NOMO-1 treated with DMSO at 0.1 percent for 48 hours (cell line): Measurements from ENCODE around the gene COL3A1.

Source experiments
- DNase-seq: peaks from one replicate; lab custom pipeline; 2025; ENCODE audit not compliant: unreplicated experiment; lab: John Stamatoyannopoulos, UW

COL3A1 gene

GRCh38 chr2:188974164-188974563 is at the start of gene COL3A1:
COL3A1 (plus strand) TSS chr2:188974373; CDS start chr2:188974490, 117 bp downstream.
- DNase-seq, result no peak

- DNase-seq, result no peak
These were observed 45.5 kb upstream of the COL3A1 start for GRCh38 chr2:188928643-188929042.

- no peak for DNase-seq
These were observed 42.8 kb upstream of the COL3A1 start for GRCh38 chr2:188931361-188931760.

DNA sequence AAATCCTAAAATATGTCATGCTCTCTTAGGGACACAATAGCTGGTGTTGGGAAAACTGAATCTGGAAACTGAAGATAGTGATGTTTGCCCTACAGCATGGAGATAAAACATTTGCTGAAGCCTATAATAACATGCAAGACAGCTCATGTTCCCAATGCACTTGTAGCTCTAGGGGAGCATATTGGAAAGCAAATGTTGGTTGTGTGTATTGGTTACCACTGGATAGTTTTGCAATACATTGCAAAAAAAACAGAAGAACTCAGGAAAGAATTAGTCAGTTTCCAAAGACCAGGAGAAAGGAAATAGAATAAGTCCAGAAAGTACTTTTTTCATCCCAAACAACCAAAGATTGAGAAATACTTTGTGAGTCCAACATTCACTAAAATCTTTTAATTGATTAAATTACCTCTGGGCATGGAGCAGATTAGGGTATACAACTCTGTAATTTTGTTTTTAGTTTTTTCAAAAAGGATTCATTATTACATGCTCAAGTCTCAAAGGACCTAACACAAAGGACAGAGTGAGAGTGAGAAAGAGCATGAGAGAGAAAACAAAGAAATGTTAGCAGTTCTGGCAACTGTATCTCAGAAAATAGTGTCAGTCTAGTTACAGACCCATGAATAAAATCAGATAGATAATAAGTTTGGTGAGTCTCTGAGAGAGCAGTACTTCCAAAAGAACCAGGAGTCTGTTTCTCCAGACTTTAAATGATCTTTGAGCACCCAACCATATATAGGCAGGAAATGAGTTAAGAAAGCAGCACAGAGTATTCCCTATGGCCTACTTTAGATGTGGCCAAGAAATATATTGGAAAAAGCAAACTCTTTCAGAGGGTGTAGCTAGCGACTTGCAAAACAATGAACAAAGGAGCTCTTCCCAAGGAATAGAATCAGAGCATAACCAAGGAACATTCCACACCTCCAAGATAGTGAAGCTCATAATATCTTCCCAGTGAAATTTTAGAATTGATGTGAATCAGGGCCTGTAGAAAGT is 36.6 kb upstream of the COL3A1 start:
- no peak for DNase-seq

GRCh38 chr2:188940171-188940570 is 34.0 kb upstream of the COL3A1 start:
- DNase-seq, result no peak

GRCh38 chr2:188944442-188944841 is 29.7 kb upstream of the COL3A1 start:
- DNase-seq, result no peak

GRCh38 chr2:188949046-188949818 is 24.9 kb upstream of the COL3A1 start:
- no peak for DNase-seq

DNA sequence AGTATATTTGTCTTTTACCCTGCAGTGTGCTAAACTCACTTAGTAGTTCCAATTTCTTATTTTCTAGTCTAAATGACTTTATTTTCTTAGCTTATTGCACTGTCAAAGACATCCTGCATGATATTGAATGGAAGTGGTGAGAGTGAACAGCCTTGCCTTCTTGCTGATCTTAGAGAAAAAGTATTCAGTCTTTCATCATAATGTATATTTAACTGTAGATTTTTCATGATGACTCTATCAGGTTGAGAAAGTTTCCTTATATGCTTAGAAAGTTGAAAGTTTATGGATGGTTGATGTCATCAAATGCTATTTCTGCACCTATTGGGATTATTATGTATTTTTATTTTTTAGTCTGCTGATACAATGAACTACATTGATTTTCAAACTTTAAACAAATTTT is 21.3 kb upstream of the COL3A1 start:
- DNase-seq, result no peak

DNA sequence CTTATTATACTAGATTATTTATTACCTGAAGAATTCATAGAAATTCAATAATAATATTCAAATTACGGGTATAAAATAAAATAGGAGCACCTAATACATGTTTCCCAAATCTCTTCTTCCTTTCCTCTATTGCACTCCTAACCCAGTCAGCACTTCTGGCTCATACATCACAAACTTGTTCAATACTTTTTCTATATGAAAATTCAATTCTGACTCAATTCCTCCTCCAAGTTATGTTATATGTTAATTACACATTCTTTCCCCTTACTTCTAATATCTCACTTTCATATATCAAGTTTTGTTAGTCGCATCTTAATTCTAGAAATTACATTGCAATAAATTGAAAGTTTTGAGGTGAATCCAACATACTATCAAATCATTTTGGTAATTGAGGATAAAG is 17.9 kb upstream of the COL3A1 start:
- DNase-seq, result no peak

DNA sequence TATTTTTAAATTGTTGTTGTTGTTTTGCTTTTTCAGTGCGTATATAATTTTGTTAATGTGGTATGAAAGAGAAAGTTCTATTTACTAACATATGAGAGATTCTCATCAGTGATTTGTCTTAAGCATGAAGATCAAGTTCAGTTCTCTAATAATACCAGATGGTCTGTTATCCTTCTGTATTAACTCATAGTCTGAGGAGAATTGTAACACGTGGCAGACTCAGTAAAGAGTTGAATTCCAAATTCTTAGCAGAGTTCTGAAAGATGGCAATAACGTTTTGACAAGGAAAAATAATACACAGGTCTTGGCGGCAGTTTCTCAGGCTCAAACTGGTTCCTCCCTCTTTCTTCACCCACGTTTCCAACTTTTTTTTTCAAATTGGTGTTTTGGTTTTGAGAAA is 17.2 kb upstream of the COL3A1 start:
- no peak for DNase-seq

DNA sequence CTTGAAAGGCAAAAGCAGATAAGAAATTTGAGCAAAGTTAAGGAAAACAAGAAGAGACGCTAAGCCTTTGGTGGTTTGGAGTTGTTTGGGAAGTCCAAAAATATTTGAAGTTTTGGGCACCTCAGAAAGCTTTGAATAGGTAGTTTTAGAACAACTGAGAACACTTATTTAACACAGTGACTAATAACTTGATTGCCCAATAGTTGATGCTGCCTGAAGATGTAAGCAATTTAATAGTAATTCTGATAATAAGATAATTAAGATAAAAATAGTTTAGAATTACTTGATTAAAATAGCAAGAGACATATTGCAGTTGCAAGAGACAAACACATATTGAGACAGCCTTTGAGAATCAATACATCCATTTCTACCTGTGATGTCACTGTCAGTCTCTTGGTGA is 16.5 kb upstream of the COL3A1 start:
- DNase-seq, result no peak

DNA sequence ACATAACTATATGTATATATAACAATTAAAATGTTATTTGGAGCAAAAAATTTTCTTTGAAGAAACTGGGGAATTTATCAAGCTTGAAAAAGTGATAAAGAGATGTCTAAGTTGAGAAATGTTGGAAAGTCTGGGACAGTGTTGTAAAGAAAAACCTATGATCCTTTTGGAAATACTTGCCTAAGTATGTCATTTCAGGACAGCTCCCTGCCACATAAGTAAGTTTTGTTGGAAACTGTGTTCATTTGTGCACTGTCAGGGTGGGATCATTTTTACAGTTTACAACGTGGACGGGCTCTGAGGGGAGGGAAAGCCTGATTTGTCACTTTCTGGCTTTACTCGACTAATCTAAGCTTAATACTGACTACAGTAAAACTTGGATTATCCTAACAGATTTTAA is 10.4 kb upstream of the COL3A1 start:
- DNase-seq, result no peak

GRCh38 chr2:188964976-188965546 is 9.1 kb upstream of the COL3A1 start:
- no peak for DNase-seq

DNA sequence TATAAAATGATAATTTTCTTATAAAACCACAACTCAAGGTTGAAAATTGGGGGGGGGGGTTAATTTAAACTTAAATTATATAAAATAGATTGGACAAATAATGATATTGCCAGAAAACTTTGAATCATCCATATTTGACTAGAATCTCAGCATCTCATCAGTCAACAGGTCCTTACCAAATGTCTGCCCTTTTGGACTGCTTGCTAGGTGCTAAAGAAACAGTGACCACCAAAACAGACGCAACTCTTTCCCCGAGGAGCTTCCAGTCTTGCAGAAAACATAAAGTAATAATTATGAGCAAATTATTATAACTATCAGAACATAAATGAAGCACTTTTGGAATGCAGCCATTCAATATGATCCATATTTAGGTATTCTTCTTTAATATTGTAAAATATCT is 8.6 kb upstream of the COL3A1 start:
- DNase-seq, result no peak

GRCh38 chr2:188966079-188966571 is 8.0 kb upstream of the COL3A1 start:
- DNase-seq, result no peak

DNA sequence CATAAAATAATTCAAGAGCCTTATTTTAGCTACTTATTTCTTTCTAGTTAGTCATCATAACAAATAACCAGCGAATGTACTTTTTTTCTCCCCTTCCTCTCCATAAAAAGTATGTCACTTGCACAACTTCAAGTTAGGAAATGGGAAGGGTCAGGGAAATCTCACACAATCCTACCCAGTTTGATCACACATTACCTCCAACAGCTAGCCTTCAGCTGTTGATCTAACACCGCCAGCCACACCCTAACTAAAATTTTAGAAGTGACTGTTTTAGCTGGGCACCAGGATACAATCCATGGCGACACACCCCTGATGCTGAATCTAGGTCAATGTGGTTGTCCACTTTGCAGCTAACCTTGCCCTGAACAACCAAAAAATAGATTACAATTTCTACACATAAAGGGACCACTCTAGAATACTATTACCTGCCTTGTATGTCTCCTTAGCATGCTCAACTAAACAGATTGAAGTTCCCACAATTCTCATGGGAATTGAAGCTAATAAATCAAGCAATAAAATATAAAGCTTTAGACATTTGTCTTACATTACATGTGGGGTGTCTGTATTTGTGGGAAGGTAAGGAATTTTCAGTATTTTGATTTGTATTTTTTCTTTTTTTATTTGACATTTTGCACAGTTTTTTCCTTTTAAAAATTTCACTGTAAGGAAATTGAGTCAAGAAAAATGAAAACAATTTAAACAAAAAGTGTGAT is 7.3 kb upstream of the COL3A1 start:
- DNase-seq, result no peak

DNA sequence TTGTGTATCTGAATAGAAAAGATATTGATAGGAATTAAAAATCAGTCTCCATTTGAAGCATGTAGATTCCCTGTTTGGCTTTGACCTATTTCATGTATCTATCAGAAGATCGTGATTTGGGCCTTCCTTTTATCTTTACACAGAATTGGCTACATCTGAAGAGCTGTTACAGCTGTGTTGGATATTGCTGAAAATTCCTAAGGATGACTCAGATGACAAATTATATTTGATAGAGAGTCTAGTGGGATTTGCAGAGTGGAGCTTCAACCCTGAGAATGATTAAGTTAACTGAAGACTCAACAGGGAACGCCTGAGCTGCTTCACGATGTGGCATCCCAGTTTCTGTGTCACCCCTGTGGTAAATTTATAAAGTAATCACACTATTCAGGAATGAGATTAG is 4.9 kb upstream of the COL3A1 start:
- DNase-seq, result no peak

GRCh38 chr2:188969651-188970050 is 4.5 kb upstream of the COL3A1 start:
- no peak for DNase-seq

DNA sequence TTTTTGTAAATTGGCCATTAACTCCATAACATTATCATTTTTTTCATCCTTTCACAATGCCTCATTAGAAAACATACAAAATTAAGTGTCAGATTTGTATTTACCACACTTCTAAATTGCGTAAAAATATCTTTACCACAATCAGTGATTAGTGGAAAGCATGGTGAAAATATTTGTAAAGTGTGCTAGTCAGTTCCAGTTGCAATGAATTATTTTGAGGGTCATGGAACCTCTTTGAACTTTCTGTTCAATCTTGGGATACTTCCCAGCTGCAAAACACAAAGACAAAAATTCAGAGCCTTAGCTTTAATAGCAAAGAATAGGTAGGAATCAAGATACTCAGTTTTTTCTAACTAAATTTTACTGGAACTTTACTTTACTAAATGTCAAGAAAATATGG is 4.0 kb upstream of the COL3A1 start:
- DNase-seq, result no peak

GRCh38 chr2:188971432-188971861 is 2.7 kb upstream of the COL3A1 start:
- no peak for DNase-seq

GRCh38 chr2:188973641-188974040 is 532 bp upstream of the COL3A1 start:
- no peak for DNase-seq
